Thyroid gland (tissue), 4 donors: Measurements from ENCODE around the gene CEP72. TPM values are rescaled to one million over a fixed set of nuclear protein-coding genes. Genes with fewer than 3 reads are reported as not detected.

Experiments
- DNase-seq, 2 donors: peaks; one replicate each; pipeline ENCODE4 v3.0.0-alpha.2; 2019
- H3K27ac ChIP-seq, 3 donors: fragments of 200-600 bp; sonication (generic); 1 replicate in 2 of 3; 2 replicates in 1 of 3; pipeline ENCODE4 v1.5.1; 2016 to 2019; ENCODE audit warnings: mild to moderate bottlenecking in 1 of 3, moderate library complexity in 1 of 3
- H3K27me3 ChIP-seq: fragments of 200-600 bp; sonication (generic); one replicate; pipeline ENCODE4 v1.5.1; 2019
- H3K36me3 ChIP-seq, 2 donors: fragments of 200-600 bp; sonication (generic); one replicate each; pipeline ENCODE4 v1.5.1; 2016 to 2019
- H3K4me1 ChIP-seq, 2 donors: fragments of 200-600 bp; sonication (generic); one replicate each; pipeline ENCODE4 v1.5.1; 2017 to 2019
- H3K4me3 ChIP-seq, 3 donors: fragments of 200-600 bp; sonication (generic); replicated peaks in 1 of 3; 1 replicate in 2 of 3; 2 replicates in 1 of 3; pipeline ENCODE4 v1.5.1; 2016; ENCODE audit warnings: mild to moderate bottlenecking in 1 of 3
- H3K9me3 ChIP-seq: fragments of 200-600 bp; sonication (generic); one replicate; pipeline ENCODE4 v1.5.1; 2017
- POLR2A ChIP-seq, 2 donors: fragments of 450-650 bp; IDR thresholded peaks; one replicate each; pipeline ENCODE4 v1.6.1; 2017; ENCODE audit warnings: antibody characterized with exemption in 2 of 2, mild to moderate bottlenecking in 2 of 2, moderate library complexity in 1 of 2
- WGBS, 2 donors: methylation state at CpG; one replicate each; pipeline ENCODE4 v1.1.5; 2017; 5-methylcytosine and 5-hydroxymethylcytosine counted together
- intact Hi-C: fragments of 100-400 bp; cut with DNase I; formaldehyde crosslinking; loops from one replicate; pipeline ENCODE4 v1.15.1; 2023
- total RNA-seq, 4 donors: library from RNA; depleted of rRNA; stranded (reverse); fragments of >200 nt; gene quantifications; one replicate each; pipeline ENCODE4 v1.2.3, GENCODE V29; 2016
- TF ChIP-seq, protein P1 (sequence below), 6 experiments: fragments of 200-600 bp in 3 of 6; fragments of 450-650 bp in 3 of 6; sonication (generic) in 3 of 6; IDR thresholded peaks; one replicate each; pipeline ENCODE4 v1.5.1; 2016 to 2019; ENCODE audit warnings: antibody characterized with exemption in 6 of 6, mild to moderate bottlenecking in 2 of 6, inconsistent platforms in 1 of 6, moderate library complexity in 1 of 6

CEP72 gene
- total RNA-seq, 4 donors from 2014 or later = 3.4 to 7.6 (median 4.6) TPM

DNA sequence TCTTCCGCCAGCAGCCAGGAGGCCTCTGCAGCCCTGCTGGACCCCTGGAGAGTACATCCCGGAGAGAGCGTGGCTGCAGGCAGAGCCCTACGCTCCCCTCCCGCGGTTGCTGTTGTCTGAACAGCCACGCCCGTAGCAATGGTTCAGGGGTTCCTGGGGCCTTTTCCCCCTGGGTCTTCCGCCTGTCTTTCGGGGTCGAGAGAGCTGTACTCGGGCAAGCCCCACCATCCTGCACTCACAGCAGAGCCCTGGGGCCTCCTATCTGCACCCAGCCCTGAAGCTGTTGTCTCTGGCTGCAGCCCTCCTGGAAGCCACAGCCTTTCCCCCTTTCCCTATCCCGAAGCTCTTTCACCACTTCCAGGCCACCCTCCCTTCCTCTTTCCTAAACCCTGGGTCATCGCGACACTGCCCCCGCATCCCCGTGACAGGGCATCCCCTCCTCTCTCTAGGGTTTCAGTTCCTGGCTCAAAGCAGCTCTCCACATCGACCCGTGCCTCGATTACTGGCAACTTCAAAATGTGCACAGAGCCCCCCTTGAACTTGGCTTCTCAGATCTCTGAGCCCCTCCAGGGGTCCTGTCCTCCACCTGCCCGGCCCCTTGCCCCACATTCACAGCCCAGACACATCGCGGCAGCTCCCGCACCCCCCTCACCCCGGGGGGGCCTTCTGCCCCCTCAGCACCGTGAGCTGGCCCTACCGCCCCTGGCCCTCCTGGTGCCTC, 43.9 kb upstream of the CEP72 start:
- Histone ChIP-seq H3K9me3 (no peaks in the 10 kb centered on the region), H3K36me3 (no peaks in the 10 kb centered on the region), H3K27ac (no peak overlapping the region), H3K4me1 (peaks cover 0 to 4% of the 10 kb centered on the region in 2 donors), H3K27me3 (peaks cover 3% of the 10 kb centered on the region), H3K4me3 (no peak overlapping the region)
- 57 to 62% methylated on average over 21 to 27 of the region's 27 CpGs for WGBS, 2 donors
- intact Hi-C loops = no loop called here
- no peak for DNase-seq
- TF ChIP-seq POLR2A (IDR thresholded peaks at IDR 0.05) = no peak
- TF ChIP-seq, protein P1, sequence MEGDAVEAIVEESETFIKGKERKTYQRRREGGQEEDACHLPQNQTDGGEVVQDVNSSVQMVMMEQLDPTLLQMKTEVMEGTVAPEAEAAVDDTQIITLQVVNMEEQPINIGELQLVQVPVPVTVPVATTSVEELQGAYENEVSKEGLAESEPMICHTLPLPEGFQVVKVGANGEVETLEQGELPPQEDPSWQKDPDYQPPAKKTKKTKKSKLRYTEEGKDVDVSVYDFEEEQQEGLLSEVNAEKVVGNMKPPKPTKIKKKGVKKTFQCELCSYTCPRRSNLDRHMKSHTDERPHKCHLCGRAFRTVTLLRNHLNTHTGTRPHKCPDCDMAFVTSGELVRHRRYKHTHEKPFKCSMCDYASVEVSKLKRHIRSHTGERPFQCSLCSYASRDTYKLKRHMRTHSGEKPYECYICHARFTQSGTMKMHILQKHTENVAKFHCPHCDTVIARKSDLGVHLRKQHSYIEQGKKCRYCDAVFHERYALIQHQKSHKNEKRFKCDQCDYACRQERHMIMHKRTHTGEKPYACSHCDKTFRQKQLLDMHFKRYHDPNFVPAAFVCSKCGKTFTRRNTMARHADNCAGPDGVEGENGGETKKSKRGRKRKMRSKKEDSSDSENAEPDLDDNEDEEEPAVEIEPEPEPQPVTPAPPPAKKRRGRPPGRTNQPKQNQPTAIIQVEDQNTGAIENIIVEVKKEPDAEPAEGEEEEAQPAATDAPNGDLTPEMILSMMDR (IDR thresholded peaks at IDR 0.05) = no peak

DNA sequence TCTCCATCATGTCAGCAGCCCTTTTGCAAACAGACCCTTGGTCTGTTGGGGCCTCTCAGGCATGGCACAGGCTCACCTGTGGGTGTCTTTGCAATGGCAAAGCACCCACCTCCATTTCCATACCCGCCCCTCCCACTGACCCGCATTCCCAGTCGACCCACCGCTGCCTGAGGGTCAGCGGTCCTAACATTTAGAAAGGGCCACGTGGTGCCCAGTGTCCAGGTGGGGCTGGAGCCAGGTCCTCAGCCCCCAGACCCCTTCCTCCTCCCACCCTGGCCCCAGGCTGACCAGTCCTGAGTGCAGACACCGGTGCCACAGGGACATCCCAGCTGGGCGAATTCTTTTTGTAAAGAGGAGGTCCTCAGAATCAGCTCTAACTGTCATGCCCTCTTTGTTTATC, 43.3 kb upstream of the CEP72 start:
- intact Hi-C loops = no loop called here
- Histone ChIP-seq H3K36me3 (no peaks in the 10 kb centered on the region), H3K9me3 (no peaks in the 10 kb centered on the region), H3K4me1 (peaks cover 0 to 4% of the 10 kb centered on the region in 2 donors), H3K4me3 (no peak overlapping the region), H3K27ac (no peak overlapping the region), H3K27me3 (peaks cover 3% of the 10 kb centered on the region)
- TF ChIP-seq POLR2A (IDR thresholded peaks at IDR 0.05) = no peak
- TF ChIP-seq, protein P1 (IDR thresholded peaks at IDR 0.05) = no peak
- 74 to 83% methylated on average over 8 of the region's 8 CpGs for WGBS, 2 donors
- DNase-seq = no peak

DNA sequence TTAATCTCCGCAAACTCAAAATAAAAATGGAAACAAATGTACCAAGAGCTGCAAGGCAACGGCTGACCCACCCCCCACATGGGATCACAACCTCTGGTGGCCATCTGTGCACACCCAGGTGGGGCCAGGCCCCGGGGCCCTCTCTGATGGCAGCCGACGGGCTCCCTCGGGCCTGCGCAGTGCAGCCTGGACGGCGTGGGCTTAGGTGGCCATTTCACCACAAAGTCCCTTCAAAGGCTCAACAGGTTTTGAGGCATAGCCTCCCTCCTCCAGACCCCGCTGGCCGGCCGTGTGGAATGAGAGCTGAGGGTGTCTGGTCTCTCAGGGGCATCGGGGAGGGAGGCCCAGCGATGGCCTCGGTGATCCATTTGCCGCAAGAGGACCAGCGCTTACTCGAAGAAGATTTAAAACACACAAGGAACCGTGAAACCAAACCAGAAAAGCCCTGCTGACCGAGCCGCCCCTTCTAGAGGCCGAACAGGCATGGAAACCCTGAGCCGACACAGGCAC, 42.7 kb upstream of the CEP72 start:
- Histone ChIP-seq H3K36me3 (no peaks in the 10 kb centered on the region), H3K4me1 (peaks cover 0 to 4% of the 10 kb centered on the region in 2 donors), H3K27ac (no peak overlapping the region), H3K9me3 (no peaks in the 10 kb centered on the region), H3K4me3 (no peak overlapping the region), H3K27me3 (peaks cover 3% of the 10 kb centered on the region)
- TF ChIP-seq, protein P1 (IDR thresholded peaks at IDR 0.05) = no peak
- TF ChIP-seq POLR2A (IDR thresholded peaks at IDR 0.05) = no peak
- intact Hi-C loops = no loop called here
- 91% methylated on average over 10 to 23 of the region's 23 CpGs for WGBS, 2 donors
- DNase-seq = no peak

DNA sequence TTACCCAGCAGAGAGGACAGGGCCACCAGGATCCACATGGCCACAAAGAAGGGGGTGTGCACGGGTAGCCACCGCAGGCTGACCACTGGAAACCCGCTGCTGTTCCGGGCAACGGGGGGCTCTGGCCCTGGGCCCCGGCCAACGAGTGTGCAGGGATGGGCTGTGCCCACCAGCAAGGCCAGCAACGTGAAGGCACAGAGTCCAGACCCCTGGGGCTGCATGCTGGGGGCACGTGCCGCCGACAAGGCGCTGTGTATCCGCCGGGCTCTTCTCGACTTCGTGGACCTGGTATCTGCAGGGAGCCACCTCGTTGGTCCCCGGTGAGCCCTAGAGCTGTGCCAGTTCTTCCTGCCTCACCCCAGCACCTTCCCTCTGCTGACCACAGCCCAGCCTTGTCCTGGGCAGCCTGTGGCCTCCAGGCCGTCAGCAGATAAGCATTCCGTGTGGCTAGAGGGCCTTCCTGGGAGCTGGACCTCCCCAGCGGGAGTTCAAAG, 42.2 kb upstream of the CEP72 start:
- WGBS, 2 donors = 80 to 82% methylated on average over 11 to 21 of the region's 21 CpGs

More for the DNA sequence above, 42.2 kb upstream of the CEP72 start:
- TF ChIP-seq, protein P1 (IDR thresholded peaks at IDR 0.05) = no peak
- no peak for TF ChIP-seq POLR2A (IDR thresholded peaks at IDR 0.05)
- Histone ChIP-seq H3K4me3 (no peak overlapping the region), H3K27me3 (peaks cover 3% of the 10 kb centered on the region), H3K36me3 (no peaks in the 10 kb centered on the region), H3K27ac (no peak overlapping the region), H3K4me1 (peaks cover 0 to 4% of the 10 kb centered on the region in 2 donors), H3K9me3 (no peaks in the 10 kb centered on the region)
- intact Hi-C loops = no loop called here
- DNase-seq = no peak
